ENCODE measurements around the gene CIZ1.

The CIZ1 gene

DNA sequence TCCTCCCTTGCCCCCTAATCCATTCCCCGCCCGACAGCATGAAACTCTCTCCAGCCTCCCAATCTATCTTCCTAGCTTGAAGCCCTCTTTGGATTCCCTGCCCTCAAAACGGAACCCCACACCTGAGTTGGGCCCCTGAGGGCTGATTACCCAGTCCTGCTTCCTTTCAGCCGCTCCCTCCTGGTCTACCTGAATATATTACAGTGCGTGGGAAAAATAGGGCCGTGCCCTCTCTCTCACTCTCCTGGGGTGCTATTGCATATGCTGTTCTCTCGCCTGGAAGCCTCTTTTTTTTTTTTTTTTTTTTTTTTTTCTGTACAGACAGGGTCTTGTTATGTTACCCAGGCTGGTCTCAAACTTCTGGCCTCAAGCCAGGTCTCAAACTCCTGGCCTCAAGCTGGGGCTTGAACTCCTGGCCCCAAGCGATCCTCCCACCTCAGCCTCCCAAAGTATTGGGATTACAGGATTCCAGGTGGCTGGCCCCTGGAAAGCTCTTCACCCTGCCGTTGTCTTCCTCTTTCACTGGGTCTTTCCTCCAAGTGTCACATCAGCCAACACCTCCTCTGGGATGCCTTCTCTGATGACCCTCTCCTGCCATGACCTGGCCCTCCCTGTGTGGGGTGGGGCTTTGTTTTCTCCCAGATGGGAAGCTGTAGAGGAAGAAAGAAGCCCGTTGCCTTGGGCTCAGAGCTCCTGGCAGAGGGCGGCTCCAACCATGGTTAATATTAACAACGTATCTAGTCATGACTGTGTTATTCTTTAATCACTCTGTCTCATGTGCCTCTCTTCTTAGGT lies 20.0 kb upstream of the CIZ1 start:
- DNase-seq (ENCODE audit: low read depth), result no peak
- TF ChIP-seq, protein P1, sequence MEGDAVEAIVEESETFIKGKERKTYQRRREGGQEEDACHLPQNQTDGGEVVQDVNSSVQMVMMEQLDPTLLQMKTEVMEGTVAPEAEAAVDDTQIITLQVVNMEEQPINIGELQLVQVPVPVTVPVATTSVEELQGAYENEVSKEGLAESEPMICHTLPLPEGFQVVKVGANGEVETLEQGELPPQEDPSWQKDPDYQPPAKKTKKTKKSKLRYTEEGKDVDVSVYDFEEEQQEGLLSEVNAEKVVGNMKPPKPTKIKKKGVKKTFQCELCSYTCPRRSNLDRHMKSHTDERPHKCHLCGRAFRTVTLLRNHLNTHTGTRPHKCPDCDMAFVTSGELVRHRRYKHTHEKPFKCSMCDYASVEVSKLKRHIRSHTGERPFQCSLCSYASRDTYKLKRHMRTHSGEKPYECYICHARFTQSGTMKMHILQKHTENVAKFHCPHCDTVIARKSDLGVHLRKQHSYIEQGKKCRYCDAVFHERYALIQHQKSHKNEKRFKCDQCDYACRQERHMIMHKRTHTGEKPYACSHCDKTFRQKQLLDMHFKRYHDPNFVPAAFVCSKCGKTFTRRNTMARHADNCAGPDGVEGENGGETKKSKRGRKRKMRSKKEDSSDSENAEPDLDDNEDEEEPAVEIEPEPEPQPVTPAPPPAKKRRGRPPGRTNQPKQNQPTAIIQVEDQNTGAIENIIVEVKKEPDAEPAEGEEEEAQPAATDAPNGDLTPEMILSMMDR (IDR thresholded peaks at IDR 0.05; ENCODE audit: low read depth, low read length, missing control alignments), result no peak
- no peak overlapping the region for H3K4me3 ChIP-seq (ENCODE audit: low read depth, low read length)

DNA sequence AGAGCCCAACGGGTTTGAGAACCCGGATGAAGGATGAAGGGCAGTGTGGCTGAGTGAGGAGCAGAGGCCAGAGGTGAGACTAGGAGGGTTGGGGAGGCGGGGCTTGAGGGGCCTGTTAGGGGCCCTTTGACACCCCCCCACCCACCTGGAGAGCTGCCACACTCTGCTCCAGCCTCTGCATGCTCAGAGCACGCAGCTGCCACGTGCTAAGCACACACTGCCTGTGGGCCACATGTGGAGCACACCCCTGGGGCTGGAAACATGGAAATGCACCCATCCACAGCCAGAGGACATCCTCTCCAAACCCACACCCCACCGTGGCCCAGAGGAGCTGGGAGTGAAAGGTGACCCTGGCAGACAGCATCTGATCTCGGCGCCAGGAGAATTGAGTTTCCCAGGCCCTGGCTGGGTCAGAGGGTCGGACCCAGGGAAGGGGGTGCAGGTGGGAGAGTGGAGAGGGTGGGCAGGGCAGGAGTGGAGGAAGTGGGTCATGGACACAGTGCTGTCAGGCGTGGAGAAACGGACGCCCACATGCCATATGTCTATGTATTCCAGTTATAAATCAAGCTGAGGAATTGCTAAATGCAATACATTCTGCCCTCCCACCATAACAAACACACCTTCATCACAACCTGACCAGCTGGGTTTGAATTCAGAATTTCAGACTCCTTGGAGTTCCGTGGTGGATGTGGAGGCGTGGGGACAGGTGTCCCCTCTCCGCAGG lies 17.7 kb upstream of the CIZ1 start:
- TF ChIP-seq, protein P1 (IDR thresholded peaks at IDR 0.05; ENCODE audit: low read depth, low read length, missing control alignments), result no peak
- DNase-seq (ENCODE audit: low read depth), result no peak

DNA sequence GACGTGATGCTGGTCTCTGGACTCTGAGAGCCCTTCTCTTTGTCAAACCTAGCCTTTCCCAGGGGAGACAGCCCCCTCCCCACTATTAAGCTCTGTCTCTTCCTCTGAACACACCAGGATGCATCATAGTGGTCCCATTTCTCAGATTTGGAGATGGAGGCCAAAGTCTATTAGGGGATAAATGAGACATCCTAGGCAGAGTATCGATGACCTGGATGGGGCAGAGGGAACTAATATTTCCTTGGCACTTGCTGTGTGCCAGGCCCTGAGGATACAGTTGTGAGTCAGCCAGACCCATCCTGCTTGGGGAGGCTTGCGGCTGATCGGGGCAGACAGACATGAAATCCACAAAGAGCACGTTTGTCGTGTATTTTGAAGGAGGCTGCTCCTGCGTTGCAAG lies 17.0 kb upstream of the CIZ1 start:
- TF ChIP-seq, protein P1 (IDR thresholded peaks at IDR 0.05; ENCODE audit: low read depth, low read length, missing control alignments), result no peak
- no peak overlapping the region for H3K4me3 ChIP-seq (ENCODE audit: low read depth, low read length)

More for the DNA sequence above, 17.7 kb upstream of the CIZ1 start:
- H3K4me3 ChIP-seq (ENCODE audit: low read depth, low read length), result no peak overlapping the region

DNA sequence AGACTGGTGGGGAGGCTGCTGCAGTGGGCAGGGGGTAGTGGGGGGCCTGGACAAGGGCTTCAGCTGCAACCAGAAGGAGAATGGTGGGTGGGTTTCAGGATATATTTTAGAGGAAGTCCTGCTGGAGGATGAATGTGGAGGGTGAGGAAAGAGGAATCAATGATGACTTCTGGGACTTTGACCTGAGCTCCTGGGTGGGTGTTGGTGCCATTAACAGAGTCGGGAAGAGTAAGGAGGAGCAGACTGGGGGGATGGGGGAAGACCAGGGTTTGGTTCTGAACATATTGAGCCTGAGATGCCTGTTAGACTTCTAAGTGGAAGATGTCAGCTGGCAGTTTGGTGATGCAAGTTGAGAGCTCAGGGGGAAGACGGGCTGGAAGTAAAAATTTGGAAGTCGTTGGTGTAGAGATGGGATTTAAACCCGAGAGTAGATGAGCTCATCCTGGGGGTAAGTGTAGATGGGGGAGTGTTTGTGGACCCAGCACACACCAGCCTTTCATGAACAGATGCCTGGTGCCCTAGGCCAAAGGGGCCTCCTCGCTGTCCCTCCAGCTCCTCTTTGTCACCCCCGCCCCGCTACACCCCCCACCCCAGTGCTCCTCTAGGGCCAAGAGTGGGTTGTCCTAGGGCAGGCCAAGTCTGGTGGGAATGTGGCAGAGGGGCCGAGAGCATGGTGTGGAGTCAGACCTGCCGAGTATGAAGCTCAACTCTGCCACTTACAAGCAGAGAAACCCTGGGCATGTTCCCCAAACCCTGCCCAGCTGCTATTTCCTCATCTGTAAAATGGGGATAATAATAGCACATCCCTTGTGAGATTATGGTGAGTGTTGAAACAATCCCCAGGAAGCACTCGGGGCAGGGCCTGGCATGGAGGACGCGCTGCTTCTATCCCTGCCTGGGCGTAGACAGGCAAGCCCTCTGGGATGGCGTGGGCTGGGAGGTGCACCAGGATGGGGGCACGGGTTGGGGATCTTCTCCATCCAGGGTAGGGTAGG lies 15.8 kb upstream of the CIZ1 start:
- DNase-seq (ENCODE audit: low read depth), result no peak

More for the DNA sequence above, 17.0 kb upstream of the CIZ1 start:
- DNase-seq (ENCODE audit: low read depth), result no peak

DNA sequence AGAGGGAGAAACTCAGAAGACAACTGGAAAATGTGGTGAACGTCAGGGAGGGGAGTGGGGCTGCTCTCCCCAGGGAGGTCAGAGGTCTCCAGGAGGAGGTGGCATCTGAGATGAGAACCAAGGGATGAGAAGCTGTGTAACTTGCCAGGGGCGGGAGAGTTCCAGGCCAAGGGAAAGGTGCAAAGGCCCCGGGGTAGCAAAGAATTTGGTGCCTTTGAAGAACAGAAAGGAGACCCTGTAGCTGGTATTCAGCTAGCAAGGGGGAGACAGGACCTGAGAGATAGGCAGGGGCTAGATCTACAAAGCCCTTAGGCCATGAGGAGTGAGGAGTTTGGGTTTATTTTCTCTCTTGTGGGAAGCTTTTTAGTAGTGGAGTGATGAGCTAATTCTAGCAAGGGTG lies 15.1 kb upstream of the CIZ1 start:
- H3K4me3 ChIP-seq (ENCODE audit: low read depth, low read length), result no peak overlapping the region
- no peak for DNase-seq (ENCODE audit: low read depth)
- TF ChIP-seq, protein P1 (IDR thresholded peaks at IDR 0.05; ENCODE audit: low read depth, low read length, missing control alignments), result no peak

More for the DNA sequence above, 15.8 kb upstream of the CIZ1 start:
- no peak overlapping the region for H3K4me3 ChIP-seq (ENCODE audit: low read depth, low read length)
- TF ChIP-seq, protein P1 (IDR thresholded peaks at IDR 0.05; ENCODE audit: low read depth, low read length, missing control alignments), result no peak

DNA sequence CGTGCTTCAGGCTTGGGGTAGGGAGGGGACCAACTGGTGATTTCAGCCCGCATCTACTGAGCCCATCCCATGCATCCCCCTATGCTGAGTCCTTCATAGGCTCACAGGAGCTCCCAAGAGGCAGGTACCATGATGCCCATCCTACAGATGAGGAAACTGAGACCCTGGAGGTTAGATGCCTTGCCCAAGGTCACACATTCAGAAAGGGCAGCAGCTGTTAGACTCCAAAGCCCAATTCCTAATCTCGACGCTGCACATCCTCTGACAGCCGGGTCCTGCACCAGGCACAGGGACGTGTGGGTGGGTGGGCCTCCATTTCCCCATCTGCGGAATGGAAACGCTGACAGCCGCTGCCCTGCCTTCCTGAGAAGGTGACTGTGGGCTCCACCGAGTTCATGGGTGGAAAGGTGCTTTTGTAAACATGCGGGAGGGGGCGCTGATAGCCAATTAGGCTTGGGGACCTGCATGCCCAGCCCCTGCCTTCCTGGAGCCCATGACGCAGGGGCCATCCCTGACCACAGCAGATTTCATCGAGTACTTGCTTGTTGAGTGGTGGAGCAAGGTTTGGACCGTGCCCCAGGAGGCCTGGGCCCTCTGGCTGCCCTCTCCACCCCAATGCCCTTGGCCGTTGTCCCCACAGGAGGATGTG lies 14.0 kb upstream of the CIZ1 start:
- H3K4me3 ChIP-seq (ENCODE audit: low read depth, low read length), result no peak overlapping the region
- TF ChIP-seq, protein P1 (IDR thresholded peaks at IDR 0.05; ENCODE audit: low read depth, low read length, missing control alignments), result peak; percentile 6
- no peak for DNase-seq (ENCODE audit: low read depth)
